K562 (cell line): ENCODE results near the gene TMEM202. TPM values are rescaled to one million over a fixed set of nuclear protein-coding genes. Genes with fewer than 3 reads are reported as not detected.

Source experiments
- ERF ChIP-seq: fragments of 450-650 bp; formaldehyde crosslinking; IDR thresholded peaks from 2 replicates; pipeline ENCODE4 v1.4.0; 2020; ENCODE audit warnings: mild to moderate bottlenecking, mixed read lengths
- JUND ChIP-seq, 2 experiments: IDR thresholded peaks; 2 replicates in 1 of 2; 3 replicates in 1 of 2; pipeline ENCODE4 v1.6.1; 2011; ENCODE audit warnings: borderline replicate concordance in 2 of 2, low read depth in 2 of 2, low read length in 2 of 2, improper control_type of control experiment in 1 of 2, missing biosample characterization in 1 of 2, missing genetic modification characterization in 1 of 2, missing genetic modification reagents in 1 of 2
- KDM4B ChIP-seq, 2 experiments: fragments of 450-650 bp in 1 of 2; sonication (generic) in 1 of 2; IDR thresholded peaks; 2 replicates each; pipeline ENCODE4 v1.6.1; 2016 to 2017; ENCODE audit warnings: borderline replicate concordance in 2 of 2, antibody characterized with exemption in 1 of 2, low read depth in 1 of 2, mild to moderate bottlenecking in 1 of 2
- NBN ChIP-seq: fragments of 450-650 bp; IDR thresholded peaks from 2 replicates; pipeline ENCODE4 v1.6.1; 2016; ENCODE audit warnings: low read depth, mild to moderate bottlenecking
- NR2F6 ChIP-seq: fragments of 450-650 bp; formaldehyde crosslinking; IDR thresholded peaks from 2 replicates; pipeline ENCODE4 v1.4.0; 2020; ENCODE audit warnings: mild to moderate bottlenecking
- POLR2A ChIP-seq: fragments of 450-650 bp; conservative IDR thresholded peaks from 2 replicates; pipeline ENCODE4 v1.6.1; 2016
- RCOR1 ChIP-seq, 2 experiments: IDR thresholded peaks; 2 replicates each; pipeline ENCODE4 v1.6.1; 2012; ENCODE audit warnings: low read depth in 2 of 2, low read length in 2 of 2, borderline replicate concordance in 1 of 2, improper control_type of control experiment in 1 of 2
- SIN3B ChIP-seq: fragments of 450-650 bp; IDR thresholded peaks from 2 replicates; pipeline ENCODE4 v1.6.1; 2017; ENCODE audit warnings: low read depth, mild to moderate bottlenecking, moderate library complexity
- ZNF134 ChIP-seq: fragments of 250-450 bp; sonication (Bioruptor Pico); conservative IDR thresholded peaks from 2 replicates; pipeline ENCODE4 v1.4.0; 2020
- polyA plus RNA-seq, 8 experiments: library from polyadenylated mRNA; depleted of rRNA in 4 of 8; stranded (reverse) in 5 of 8; unstranded in 3 of 8; fragments of >200 nt; fragmentation: Nextera tagmentation in 2 of 8; fragmentation: Illumina TruSeq in 1 of 8; extraction: Ambion mirVana in 2 of 8; extraction: Trizol in 1 of 8; gene quantifications; 2 replicates each; pipeline versions ENCODE4 v1.2.1 to v1.2.3, GENCODE V29; 2011 to 2014; ENCODE audit warnings: inconsistent platforms in 1 of 8, missing spikeins in 1 of 8
- total RNA-seq, 7 experiments: library from RNA; depleted of rRNA in 6 of 7; stranded (reverse); fragments of >200 nt in 6 of 7; fragmentation: Illumina TruSeq in 2 of 7; extraction: Trizol in 2 of 7; gene quantifications; 2 replicates each; pipeline versions ENCODE4 v1.2.1 to v1.2.3, GENCODE V29; 2011 to 2021; ENCODE audit warnings: low replicate concordance in 1 of 7
- TF ChIP-seq, protein P1 (sequence below): fragments of 450-650 bp; formaldehyde crosslinking; IDR thresholded peaks from 2 replicates; pipeline ENCODE4 v1.4.0; 2022; ENCODE audit warnings: mild to moderate bottlenecking, moderate library complexity
- TF ChIP-seq, protein P2 (sequence below): sonication (generic); formaldehyde crosslinking; IDR thresholded peaks from 2 replicates; pipeline ENCODE4 v1.9.0; 2022; ENCODE audit warnings: mild to moderate bottlenecking, missing genetic modification reagents
- TF ChIP-seq, protein P3 (sequence below): fragments of 250-450 bp; sonication (Bioruptor Pico); IDR thresholded peaks from 2 replicates; pipeline ENCODE4 v1.4.0; 2020; ENCODE audit warnings: mild to moderate bottlenecking, moderate library complexity, borderline replicate concordance
- TF ChIP-seq, protein P4 (sequence below): fragments of 250-450 bp; sonication (Bioruptor Pico); IDR thresholded peaks from 2 replicates; pipeline ENCODE4 v1.8.0; 2021; ENCODE audit warnings: borderline replicate concordance, mild to moderate bottlenecking, moderate library complexity; ENCODE audit not compliant: poor library complexity, severe bottlenecking
- TF ChIP-seq, protein P5 (sequence below): sonication (generic); formaldehyde crosslinking; IDR thresholded peaks from 2 replicates; pipeline ENCODE4 v1.9.0; 2022; ENCODE audit warnings: mild to moderate bottlenecking, missing genetic modification reagents

TMEM202 gene
- total and polyA plus RNA-seq, 9 of the 15 experiments (the other 6 are each of a cell fraction or from before 2014, with no cell fraction given), result not detected

DNA sequence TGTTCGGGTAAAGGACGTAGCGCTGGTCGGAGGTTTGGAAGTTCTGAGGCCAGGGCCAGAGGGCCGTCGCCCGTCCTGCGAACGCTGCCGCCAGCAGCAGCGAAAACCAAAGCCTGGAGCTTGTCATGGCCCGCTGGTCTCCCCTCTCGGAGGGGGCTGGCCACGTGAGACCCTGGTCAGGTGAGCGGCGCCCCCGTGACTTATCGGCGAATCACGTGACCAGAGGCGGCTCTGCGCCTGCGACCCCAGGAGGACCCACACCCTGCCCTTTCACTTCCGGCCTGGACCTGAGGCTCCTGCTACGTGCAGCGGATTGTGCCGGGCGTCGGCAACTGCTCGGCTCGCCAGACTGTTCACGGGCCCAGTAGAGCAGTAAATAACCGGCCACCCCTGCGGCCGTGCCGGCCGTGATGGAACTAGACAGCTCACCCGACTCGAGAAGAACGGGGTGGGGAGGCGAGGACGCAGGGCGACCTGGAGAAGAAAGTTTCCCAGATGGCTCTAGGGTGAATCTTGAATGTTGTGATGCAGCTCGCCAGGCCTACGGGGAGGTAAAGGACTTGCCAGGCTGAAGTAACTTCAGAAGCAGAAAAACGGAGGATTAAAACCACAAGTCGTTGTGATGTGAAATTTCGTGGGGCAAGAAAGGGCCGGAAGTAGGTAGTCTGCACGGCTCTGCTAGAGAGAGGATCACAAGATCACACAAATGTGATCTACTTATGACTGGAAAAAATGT is 22.1 kb upstream of the TMEM202 start, which contains the start of gene HEXA (continued):
- TF ChIP-seq, protein P1, sequence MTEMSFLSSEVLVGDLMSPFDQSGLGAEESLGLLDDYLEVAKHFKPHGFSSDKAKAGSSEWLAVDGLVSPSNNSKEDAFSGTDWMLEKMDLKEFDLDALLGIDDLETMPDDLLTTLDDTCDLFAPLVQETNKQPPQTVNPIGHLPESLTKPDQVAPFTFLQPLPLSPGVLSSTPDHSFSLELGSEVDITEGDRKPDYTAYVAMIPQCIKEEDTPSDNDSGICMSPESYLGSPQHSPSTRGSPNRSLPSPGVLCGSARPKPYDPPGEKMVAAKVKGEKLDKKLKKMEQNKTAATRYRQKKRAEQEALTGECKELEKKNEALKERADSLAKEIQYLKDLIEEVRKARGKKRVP, result peak; percentile 58; the same call in 1 of the 2 replicates
- TF ChIP-seq NR2F6 (CRISPR knock-in tag) (peak; percentile 79; the same call in 1 of the 2 replicates), ZNF134 (CRISPR knock-in tag) (peak; percentile 48; the same call in 1 of the 2 replicates), NBN (no peak), RCOR1 (IDR thresholded peaks at IDR 0.05; ENCODE audit: borderline replicate concordance in 1 of 2, low read depth in 2 of 2, low read length in 2 of 2) (peak in 1 of 2 experiments; percentile 91; a peak in 2 of 4 replicates), ERF (CRISPR knock-in tag) (peak; percentile 59; the same call in 1 of the 2 replicates), JUND (IDR thresholded peaks at IDR 0.05; ENCODE audit: borderline replicate concordance, low read depth, low read length) (peak; percentile 42; the same call in 1 of the 2 replicates), JUND (tag; IDR thresholded peaks at IDR 0.05; ENCODE audit: borderline replicate concordance, low read depth, low read length) (no peak; the same call in 2 of the 3 replicates), POLR2A (peak; percentile 91), KDM4B (IDR thresholded peaks at IDR 0.05; ENCODE audit: borderline replicate concordance in 2 of 2, low read depth in 1 of 2) (peak in 1 of 2 experiments; percentile 99; a peak in 2 of 4 replicates), SIN3B (peak; percentile 99)
- TF ChIP-seq, protein P2, sequence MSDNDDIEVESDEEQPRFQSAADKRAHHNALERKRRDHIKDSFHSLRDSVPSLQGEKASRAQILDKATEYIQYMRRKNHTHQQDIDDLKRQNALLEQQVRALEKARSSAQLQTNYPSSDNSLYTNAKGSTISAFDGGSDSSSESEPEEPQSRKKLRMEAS, result peak; percentile 93
- TF ChIP-seq, protein P3, sequence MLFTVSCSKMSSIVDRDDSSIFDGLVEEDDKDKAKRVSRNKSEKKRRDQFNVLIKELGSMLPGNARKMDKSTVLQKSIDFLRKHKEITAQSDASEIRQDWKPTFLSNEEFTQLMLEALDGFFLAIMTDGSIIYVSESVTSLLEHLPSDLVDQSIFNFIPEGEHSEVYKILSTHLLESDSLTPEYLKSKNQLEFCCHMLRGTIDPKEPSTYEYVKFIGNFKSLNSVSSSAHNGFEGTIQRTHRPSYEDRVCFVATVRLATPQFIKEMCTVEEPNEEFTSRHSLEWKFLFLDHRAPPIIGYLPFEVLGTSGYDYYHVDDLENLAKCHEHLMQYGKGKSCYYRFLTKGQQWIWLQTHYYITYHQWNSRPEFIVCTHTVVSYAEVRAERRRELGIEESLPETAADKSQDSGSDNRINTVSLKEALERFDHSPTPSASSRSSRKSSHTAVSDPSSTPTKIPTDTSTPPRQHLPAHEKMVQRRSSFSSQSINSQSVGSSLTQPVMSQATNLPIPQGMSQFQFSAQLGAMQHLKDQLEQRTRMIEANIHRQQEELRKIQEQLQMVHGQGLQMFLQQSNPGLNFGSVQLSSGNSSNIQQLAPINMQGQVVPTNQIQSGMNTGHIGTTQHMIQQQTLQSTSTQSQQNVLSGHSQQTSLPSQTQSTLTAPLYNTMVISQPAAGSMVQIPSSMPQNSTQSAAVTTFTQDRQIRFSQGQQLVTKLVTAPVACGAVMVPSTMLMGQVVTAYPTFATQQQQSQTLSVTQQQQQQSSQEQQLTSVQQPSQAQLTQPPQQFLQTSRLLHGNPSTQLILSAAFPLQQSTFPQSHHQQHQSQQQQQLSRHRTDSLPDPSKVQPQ (CRISPR knock-in tag), result peak; percentile 83; the same call in 1 of the 2 replicates
- TF ChIP-seq, protein P4, sequence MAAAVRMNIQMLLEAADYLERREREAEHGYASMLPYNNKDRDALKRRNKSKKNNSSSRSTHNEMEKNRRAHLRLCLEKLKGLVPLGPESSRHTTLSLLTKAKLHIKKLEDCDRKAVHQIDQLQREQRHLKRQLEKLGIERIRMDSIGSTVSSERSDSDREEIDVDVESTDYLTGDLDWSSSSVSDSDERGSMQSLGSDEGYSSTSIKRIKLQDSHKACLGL, result no peak
- TF ChIP-seq, protein P5, sequence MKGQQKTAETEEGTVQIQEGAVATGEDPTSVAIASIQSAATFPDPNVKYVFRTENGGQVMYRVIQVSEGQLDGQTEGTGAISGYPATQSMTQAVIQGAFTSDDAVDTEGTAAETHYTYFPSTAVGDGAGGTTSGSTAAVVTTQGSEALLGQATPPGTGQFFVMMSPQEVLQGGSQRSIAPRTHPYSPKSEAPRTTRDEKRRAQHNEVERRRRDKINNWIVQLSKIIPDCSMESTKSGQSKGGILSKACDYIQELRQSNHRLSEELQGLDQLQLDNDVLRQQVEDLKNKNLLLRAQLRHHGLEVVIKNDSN (CRISPR knock-in tag), result peak; percentile 100
